ENCODE results near the gene HNRNPLL. TPM values are rescaled to one million over a fixed set of nuclear protein-coding genes. Genes with fewer than 3 reads are reported as not detected.

Gene HNRNPLL
- total and polyA plus RNA-seq, 2 of the 13 experiments (the other 11 are each of a cell fraction or from before 2014, with no cell fraction given) = 49.4 to 103 TPM

DNA sequence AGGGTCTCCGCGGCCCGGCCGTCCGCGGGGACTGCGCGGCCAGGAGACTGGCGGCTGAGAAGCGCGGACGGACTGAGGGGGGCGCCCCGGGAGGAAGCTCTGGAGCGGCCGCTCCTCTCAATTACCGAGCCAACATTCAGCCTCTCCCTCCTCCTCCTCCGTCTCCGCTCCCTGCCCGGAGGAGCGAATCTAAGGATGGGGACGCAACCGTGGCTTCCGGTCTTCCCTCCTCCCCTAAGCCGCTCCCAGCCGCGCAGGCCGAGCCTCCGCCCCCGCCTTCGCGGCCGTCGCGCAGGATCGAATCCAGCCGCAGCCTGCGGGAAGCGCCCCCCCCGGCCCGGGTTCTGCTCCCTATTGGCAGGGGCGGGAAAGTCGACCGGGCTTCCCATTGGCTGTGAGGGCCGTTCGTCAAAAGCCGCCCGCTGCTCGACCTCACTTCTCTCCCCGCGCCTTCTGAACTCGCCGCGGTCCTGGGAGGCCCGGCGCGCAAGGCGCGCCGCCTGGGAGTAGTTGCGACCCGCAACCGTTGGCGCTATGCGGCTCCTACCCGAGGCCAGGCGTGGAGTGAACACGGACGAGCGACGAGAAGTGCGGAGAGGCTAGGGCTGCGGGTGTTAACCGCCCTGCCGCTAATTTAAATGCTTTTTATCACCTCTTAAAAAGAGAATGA is at the start of gene HNRNPLL (continued):
- TF ChIP-seq ZNF710 (CRISPR knock-in tag; IDR thresholded peaks at IDR 0.05; ENCODE audit: borderline replicate concordance) = no peak; the same call in 1 of the 2 replicates
- TF ChIP-seq ZFYVE20 (CRISPR knock-in tag; IDR thresholded peaks at IDR 0.05; ENCODE audit: borderline replicate concordance, low read depth) = no peak
- TF ChIP-seq HNF4A (CRISPR knock-in tag; IDR thresholded peaks at IDR 0.05) = peak; percentile 23; the same call in 1 of the 2 replicates
- TF ChIP-seq MTA1 (CRISPR knock-in tag; IDR thresholded peaks at IDR 0.05; ENCODE audit: borderline replicate concordance) = peak; percentile 33; the same call in 1 of the 2 replicates
- TF ChIP-seq ZNF670 (CRISPR knock-in tag; IDR thresholded peaks at IDR 0.05; ENCODE audit: borderline replicate concordance) = no peak
- TF ChIP-seq, protein P1, sequence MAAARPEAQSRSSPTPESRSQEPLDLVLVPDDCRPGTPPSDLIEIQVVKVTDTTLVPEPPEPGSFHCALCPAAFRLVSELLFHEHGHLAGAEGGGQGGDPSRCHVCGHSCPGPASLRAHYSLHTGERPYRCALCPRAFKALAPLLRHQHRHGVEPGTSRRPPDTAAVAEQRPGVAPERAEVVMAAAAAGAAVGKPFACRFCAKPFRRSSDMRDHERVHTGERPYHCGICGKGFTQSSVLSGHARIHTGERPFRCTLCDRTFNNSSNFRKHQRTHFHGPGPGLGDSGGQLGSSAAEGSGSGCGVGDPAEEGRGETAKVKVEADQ (CRISPR knock-in tag; IDR thresholded peaks at IDR 0.05; ENCODE audit: borderline replicate concordance) = no peak
- TF ChIP-seq RFX5 (IDR thresholded peaks at IDR 0.05; ENCODE audit: low read depth, low read length) = peak; percentile 24; the same call in 1 of the 2 replicates
- TF ChIP-seq ZSCAN25 (CRISPR knock-in tag; IDR thresholded peaks at IDR 0.05) = peak; percentile 76; the same call in 1 of the 2 replicates
- TF ChIP-seq ZNF235 (CRISPR knock-in tag; IDR thresholded peaks at IDR 0.05; ENCODE audit: borderline replicate concordance) = 0 out of 2 replicates have a peak, but pooled peaks have one; percentile 18
- peak; percentile 97 for TF ChIP-seq ATF7-NPFF (CRISPR knock-in tag; IDR thresholded peaks at IDR 0.05; ENCODE audit: low read depth)
- TF ChIP-seq NRL (CRISPR knock-in tag; IDR thresholded peaks at IDR 0.05; ENCODE audit: borderline replicate concordance) = 0 out of 2 replicates have a peak, but pooled peaks have one; percentile 73
- TF ChIP-seq ZBTB8A (CRISPR knock-in tag; IDR thresholded peaks at IDR 0.05; ENCODE audit: borderline replicate concordance, low read depth) = peak; percentile 71; the same call in 1 of the 2 replicates
- TF ChIP-seq, protein P2, sequence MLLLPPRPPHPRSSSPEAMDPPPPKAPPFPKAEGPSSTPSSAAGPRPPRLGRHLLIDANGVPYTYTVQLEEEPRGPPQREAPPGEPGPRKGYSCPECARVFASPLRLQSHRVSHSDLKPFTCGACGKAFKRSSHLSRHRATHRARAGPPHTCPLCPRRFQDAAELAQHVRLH (CRISPR knock-in tag; IDR thresholded peaks at IDR 0.05; ENCODE audit: borderline replicate concordance, low read depth) = peak; percentile 83; the same call in 1 of the 2 replicates
- TF ChIP-seq FOXK1 (CRISPR knock-in tag; IDR thresholded peaks at IDR 0.05; ENCODE audit: borderline replicate concordance, low read depth) = peak; percentile 72
- TF ChIP-seq ZNF644 (CRISPR knock-in tag; IDR thresholded peaks at IDR 0.05; ENCODE audit: low read depth) = peak; percentile 27; the same call in 1 of the 2 replicates
- TF ChIP-seq NFE2L1 (CRISPR knock-in tag; IDR thresholded peaks at IDR 0.05; ENCODE audit: borderline replicate concordance) = no peak
- TF ChIP-seq, protein P3, sequence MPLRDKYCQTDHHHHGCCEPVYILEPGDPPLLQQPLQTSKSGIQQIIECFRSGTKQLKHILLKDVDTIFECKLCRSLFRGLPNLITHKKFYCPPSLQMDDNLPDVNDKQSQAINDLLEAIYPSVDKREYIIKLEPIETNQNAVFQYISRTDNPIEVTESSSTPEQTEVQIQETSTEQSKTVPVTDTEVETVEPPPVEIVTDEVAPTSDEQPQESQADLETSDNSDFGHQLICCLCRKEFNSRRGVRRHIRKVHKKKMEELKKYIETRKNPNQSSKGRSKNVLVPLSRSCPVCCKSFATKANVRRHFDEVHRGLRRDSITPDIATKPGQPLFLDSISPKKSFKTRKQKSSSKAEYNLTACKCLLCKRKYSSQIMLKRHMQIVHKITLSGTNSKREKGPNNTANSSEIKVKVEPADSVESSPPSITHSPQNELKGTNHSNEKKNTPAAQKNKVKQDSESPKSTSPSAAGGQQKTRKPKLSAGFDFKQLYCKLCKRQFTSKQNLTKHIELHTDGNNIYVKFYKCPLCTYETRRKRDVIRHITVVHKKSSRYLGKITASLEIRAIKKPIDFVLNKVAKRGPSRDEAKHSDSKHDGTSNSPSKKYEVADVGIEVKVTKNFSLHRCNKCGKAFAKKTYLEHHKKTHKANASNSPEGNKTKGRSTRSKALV (CRISPR knock-in tag; IDR thresholded peaks at IDR 0.05) = peak; percentile 91
- TF ChIP-seq ZNF512B (CRISPR knock-in tag; IDR thresholded peaks at IDR 0.05; ENCODE audit: borderline replicate concordance) = 0 out of 2 replicates have a peak, but pooled peaks have one; percentile 11
- TF ChIP-seq MIXL1 (CRISPR knock-in tag; IDR thresholded peaks at IDR 0.05) = peak; percentile 64; the same call in 1 of the 2 replicates
- TF ChIP-seq ZNF747 (CRISPR knock-in tag; IDR thresholded peaks at IDR 0.05; ENCODE audit: borderline replicate concordance) = peak; percentile 26
